Subcutaneous adipose tissue (tissue), 4 donors: ENCODE results near the gene APP. TPM values are rescaled to one million over a fixed set of nuclear protein-coding genes. Genes with fewer than 3 reads are reported as not detected.

Experiments
- total RNA-seq, 4 donors: library from RNA; depleted of rRNA; stranded (reverse); fragments of >200 nt; gene quantifications; one replicate each; pipeline ENCODE4 v1.1.0, GENCODE V29; 2016
- TF ChIP-seq, protein P1 (sequence below): fragments of 450-650 bp; IDR thresholded peaks from one replicate; pipeline ENCODE4 v1.5.1; 2016; ENCODE audit warnings: low read depth, mild to moderate bottlenecking, control low read depth, antibody characterized with exemption, moderate library complexity

The APP gene
- total RNA-seq: 100 to 1,000 TPM; 210 to 257 (median 218) TPM

DNA sequence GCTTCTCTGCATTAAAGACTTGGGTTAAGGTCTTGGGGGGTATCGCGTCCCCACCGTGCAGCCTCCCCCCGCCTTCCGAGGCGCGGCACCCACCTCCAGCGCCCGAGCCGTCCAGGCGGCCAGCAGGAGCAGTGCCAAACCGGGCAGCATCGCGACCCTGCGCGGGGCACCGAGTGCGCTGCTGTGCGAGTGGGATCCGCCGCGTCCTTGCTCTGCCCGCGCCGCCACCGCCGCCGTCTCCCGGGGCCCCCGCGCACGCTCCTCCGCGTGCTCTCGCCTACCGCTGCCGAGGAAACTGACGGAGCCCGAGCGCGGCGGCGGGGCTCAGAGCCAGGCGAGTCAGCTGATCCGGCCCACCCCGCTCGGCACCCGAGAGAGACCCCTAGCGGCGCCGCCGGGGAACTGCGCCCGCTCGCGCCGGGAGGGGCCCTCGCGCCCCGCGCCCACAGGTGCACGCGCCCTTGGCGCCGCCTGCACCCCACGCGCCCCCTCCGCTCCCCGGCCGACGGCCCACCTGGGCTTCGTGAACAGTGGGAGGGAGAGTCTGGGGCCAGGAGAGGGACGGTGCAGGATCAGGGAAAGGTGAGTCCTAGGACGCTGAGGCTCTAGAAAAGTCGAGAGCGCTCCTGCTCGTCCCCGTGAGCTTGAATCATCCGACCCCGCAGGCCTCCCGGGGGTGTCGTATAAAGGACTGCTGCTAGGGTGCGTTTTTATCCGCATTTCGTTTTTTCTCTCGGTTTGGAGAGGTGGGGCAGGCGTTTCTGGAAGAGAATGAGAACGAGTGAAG, at the start of gene APP:
APP (minus strand) TSS at position 300 of the 787 bp plus-strand sequence; CDS start at position 150, 150 bp downstream.
- TF ChIP-seq, protein P1, sequence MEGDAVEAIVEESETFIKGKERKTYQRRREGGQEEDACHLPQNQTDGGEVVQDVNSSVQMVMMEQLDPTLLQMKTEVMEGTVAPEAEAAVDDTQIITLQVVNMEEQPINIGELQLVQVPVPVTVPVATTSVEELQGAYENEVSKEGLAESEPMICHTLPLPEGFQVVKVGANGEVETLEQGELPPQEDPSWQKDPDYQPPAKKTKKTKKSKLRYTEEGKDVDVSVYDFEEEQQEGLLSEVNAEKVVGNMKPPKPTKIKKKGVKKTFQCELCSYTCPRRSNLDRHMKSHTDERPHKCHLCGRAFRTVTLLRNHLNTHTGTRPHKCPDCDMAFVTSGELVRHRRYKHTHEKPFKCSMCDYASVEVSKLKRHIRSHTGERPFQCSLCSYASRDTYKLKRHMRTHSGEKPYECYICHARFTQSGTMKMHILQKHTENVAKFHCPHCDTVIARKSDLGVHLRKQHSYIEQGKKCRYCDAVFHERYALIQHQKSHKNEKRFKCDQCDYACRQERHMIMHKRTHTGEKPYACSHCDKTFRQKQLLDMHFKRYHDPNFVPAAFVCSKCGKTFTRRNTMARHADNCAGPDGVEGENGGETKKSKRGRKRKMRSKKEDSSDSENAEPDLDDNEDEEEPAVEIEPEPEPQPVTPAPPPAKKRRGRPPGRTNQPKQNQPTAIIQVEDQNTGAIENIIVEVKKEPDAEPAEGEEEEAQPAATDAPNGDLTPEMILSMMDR: no peak

DNA sequence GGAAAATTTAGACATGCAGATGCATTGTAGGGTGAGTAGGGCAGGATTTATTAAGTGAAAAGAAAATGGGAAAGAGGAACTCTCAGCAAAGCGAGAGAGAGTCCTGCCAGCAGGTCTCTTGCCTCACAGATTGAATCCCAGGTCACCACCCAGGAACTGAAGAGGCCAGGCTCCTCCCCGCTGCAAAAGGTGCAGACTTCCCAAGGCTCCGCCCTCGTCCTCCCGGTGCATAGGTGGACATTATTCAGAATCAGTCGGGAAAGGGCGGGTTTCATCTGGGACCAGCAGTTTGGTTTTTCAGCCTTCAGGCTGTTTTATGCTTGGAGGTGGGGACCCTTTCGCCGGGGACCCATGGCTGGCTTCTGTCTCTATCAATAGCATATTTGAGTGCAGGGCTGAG, 41.6 kb upstream of the APP start:
- TF ChIP-seq, protein P1: no peak

DNA sequence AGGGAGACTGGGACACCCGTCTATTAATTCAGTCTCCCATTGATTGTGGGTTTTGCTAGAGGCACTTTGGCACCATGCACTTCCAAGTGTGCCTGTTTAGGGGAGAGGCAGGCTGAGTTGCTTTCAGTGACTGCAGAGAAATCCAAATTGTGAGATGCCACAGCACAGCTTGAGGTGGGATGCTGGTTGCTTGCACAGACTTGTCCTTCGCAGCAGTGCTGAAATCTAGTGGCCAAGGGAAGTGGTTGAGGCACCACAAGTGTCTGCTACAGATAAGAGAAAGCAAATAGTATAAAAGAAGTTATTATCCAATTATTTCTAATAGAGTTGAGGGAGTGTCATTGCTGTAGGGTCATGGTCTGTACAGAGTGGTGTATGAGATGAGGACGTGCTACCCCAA, 40.0 kb upstream of the APP start:
- TF ChIP-seq, protein P1: no peak

DNA sequence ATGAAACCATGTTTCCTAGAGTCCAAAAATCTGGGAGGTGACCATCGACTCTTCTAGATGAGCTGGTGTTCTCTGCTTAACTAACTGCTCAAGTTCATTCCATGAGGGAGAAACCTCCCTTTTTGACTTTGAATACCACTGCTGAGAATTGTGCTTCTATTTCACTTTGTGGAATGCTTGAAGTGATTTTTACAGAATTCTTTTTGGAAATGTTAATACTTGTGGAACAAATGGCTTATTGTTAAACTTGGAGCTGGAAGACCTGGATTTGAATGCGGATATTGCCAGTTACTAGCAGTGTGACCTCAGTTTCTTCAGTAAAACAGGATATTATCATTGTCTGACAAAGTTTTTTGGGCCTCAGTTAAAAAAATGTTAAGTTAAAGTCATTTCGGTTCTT, 36.5 kb upstream of the APP start:
- TF ChIP-seq, protein P1: no peak

- TF ChIP-seq, protein P1: no peak
Measured at GRCh38 chr21:26199456-26199855, 28.9 kb upstream of the APP start.

DNA sequence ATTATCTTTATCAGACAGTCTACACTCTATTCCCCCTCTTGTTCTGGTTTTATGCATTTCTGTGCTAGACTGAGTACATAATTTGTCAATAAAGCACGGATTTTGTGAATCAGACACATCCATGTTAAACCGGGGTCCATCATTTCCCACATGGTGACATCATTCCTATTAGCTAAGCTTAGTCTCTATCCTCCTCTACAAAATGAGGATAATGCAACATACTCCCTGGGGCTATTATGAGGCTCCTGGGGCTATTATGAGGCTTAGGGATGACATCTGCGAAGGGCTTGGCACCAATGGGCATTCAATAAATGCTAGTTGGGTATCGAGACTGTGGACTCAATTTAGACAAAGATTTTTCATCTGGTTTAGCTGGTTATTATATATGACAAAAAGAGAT, 25.1 kb upstream of the APP start:
- TF ChIP-seq, protein P1: no peak

GRCh38 chr21:26194811-26195251, 24.3 kb upstream of the APP start:
- TF ChIP-seq, protein P1: no peak
